ENCODE results near the gene USP36.
"Not testable (repeated sequence)": the region's sequence is repeated elsewhere in the genome, so short reads cannot be mapped to it uniquely, and the experiment has no call there.

The USP36 gene

DNA sequence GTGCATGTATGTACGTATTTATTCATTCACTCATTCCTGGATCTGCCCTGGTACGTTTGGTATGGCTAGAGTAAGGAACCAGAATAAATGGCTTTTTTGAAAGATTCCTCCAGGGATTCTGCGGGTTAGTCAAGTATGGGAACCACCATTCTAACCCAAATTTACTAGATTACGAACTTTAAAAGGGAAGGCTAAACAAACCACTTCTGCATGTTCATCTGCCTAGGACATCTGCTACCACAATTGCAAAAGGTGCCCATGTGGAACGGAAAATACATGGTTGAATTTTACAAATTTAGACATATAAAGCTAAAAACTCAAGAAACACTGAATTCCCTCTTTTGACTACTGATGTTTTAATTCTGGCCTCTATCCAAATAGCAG, 80.7 kb downstream of the USP36 start:
- TF ChIP-seq, protein P1, sequence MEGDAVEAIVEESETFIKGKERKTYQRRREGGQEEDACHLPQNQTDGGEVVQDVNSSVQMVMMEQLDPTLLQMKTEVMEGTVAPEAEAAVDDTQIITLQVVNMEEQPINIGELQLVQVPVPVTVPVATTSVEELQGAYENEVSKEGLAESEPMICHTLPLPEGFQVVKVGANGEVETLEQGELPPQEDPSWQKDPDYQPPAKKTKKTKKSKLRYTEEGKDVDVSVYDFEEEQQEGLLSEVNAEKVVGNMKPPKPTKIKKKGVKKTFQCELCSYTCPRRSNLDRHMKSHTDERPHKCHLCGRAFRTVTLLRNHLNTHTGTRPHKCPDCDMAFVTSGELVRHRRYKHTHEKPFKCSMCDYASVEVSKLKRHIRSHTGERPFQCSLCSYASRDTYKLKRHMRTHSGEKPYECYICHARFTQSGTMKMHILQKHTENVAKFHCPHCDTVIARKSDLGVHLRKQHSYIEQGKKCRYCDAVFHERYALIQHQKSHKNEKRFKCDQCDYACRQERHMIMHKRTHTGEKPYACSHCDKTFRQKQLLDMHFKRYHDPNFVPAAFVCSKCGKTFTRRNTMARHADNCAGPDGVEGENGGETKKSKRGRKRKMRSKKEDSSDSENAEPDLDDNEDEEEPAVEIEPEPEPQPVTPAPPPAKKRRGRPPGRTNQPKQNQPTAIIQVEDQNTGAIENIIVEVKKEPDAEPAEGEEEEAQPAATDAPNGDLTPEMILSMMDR (IDR thresholded peaks at IDR 0.05; ENCODE audit: borderline replicate concordance, insufficient read depth, low read depth, low read length): no peak
- no peak overlapping the region for H3K4me3 ChIP-seq (ENCODE audit: low read depth, low read length)

DNA sequence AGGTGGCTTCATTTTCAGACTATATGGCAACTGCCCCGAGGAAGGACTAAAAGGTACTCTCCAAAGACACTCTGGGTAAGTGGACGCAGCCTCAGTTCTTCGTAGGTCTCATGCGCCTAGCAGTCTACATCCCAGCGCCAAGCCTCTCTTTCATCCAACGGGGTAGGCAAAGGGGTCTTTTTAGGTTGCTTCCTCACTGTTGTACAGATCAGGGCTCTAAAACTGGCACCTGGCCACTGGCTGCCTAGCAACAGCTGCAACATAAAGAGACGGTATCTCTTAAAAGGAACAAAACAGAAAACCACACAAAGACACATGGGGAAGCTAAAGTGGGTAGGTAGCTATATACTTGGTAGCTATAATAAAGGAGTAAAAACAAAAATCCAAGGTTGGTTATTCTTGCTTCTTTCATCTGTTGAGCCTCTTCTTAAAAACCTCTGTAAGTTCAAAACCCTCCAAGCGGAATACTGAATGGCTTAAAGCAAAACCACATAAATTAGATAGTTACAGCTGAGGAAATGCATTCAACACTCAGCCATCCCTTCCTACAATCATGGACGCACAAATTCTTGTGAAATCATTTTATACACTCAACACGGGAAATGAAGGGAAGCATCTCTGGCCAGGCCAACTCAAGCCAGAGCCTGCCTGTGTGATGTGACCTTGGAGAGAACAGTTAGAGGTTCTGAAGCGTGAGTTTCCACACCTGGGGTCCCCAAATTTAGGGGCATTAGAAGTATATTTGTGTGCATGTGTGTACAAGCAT, 81.2 kb downstream of the USP36 start:
- TF ChIP-seq, protein P1 (IDR thresholded peaks at IDR 0.05; ENCODE audit: borderline replicate concordance, insufficient read depth, low read depth, low read length): no peak
- peak overlapping the region; percentile 12 for H3K4me3 ChIP-seq (ENCODE audit: low read depth, low read length)

DNA sequence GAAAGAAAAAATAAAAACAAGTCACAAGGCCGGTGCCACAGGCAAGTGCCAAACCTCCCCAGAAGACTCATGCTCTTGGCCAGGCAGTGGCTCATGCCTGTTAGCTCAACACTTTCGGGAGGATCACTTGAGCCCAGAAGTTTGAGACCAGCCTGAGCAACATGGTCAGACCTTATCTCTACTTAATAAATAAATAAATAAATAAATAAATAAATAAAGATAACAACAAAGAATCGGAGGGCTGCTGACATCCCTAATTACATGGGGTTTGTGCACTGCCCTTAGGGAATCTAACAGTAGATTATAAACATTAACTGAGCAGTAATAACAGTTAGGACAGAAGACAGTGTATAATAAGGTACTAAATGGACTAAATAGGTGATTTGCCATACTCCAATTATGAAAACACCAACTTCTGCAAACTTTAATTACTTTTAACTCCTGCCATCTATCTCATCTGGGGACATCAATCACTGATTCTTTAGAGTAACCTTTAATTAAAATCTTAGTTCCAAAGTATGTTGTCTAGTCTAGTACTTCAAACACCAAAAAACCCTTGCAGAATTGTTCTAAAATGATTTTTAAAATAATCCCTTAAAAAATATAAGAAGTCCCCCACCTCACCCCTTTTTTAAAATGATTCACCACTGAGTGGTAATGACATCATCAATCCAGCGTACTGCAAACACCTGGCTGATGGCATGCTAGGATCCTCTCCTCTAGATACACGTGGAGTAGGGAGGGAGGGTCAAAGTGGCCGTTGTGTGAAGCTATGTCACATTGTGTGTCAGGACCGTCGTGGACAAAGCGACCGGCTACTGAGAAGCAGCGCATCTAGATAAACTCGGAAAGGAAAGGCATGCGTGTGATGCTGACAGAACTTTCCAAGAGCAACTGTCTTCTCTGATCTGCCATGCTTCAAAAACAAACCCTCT, 87.0 kb downstream of the USP36 start:
- H3K4me3 ChIP-seq (ENCODE audit: low read depth, low read length): no peak overlapping the region
- TF ChIP-seq, protein P1 (IDR thresholded peaks at IDR 0.05; ENCODE audit: borderline replicate concordance, insufficient read depth, low read depth, low read length): no peak

DNA sequence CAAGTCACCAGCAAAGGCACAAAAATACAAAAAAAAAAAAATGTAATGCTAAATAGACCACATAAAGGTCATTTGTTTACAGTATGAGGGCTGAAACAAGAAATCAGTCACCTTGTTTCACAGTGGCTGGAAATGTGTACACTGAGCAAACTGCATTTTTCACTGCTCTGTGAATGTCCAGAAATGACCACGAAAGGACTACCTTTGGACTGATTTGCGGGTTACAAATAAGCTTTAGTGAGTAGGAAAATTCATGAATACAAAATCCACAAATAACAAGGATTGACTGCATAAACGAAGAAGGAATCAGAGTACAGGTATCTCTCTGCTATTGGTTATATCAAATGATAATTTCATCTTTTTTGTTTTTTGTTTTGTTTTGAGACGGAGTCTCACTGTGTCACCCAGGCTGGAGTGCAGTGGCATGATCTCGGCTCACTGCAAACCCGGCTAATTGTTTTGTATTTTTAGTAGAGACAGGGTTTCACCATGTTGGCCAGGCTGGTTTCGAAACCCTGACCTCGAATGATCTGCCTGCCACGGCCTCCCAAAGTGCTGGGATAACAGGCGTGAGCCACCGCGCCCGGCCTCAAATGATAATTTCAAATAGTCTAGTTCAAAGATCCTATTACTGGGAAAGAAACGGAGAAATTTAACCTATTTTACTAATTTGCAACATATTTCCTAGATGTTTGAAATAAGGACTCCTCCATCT, 89.0 kb downstream of the USP36 start:
- no peak overlapping the region for H3K4me3 ChIP-seq (ENCODE audit: low read depth, low read length)
- TF ChIP-seq, protein P1 (IDR thresholded peaks at IDR 0.05; ENCODE audit: borderline replicate concordance, insufficient read depth, low read depth, low read length): no peak

DNA sequence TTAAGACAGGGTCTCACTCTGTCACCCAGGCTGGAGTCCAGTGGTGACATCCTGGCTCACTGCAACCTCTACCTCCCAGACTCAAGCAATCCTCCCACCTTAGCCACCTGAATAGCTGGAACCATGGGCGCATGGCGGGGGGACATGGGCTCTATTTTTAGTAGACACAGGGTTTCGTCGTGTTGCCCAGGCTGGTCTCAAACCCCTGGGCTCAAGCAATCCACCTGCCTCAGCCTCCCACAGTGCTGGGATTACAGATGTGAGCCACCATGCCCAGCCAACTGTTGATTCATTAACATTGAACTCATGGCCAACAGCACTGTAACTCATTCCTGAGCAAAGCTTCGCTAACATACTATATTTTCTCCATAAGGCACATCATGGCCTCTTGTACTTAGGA, 89.6 kb downstream of the USP36 start:
- H3K4me3 ChIP-seq (ENCODE audit: low read depth, low read length): not testable (repeated sequence)

DNA sequence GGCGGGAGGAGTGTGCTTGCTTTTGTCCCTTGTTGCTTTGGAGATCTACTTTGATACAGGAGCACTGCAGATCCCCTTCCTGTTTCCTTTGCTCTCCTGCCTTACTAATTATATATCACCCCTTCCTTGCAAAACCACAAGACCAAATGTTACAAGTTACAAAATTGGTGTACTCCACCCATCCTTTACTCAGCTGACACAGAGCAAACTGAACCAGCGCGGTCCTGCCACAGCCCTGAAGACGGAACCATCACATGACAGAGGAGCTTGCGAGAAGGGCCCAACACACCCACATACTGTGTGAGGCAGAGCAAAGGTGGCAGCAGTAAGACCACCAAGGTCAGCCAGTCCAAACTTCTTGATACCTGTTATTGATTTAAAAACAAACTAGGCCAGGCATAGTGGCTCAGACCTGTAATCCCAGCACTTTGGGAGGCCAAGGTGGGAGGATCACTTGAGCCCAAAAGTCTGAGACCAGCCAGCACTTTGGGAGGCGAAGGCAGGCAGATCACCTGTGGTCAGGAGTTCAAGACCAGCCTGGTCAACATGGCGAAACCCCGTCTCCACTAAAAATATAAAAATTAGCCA, 91.8 kb downstream of the USP36 start:
- TF ChIP-seq, protein P1 (IDR thresholded peaks at IDR 0.05; ENCODE audit: borderline replicate concordance, insufficient read depth, low read depth, low read length): no peak
- no peak overlapping the region for H3K4me3 ChIP-seq (ENCODE audit: low read depth, low read length)
